OCI-LY1 (cell line): ENCODE measurements around the gene TMEM212.

Source experiments
- H2AFZ ChIP-seq: fragments of 200-600 bp; sonication (generic), shearing (Covaris generic); 2 replicates; pipeline ENCODE4 v1.6.0; 2014; ENCODE audit warnings: antibody characterized with exemption, mild to moderate bottlenecking, low read length
- H3F3A ChIP-seq: fragments of 200-600 bp; sonication (generic), shearing (Covaris generic); 2 replicates; pipeline ENCODE4 v1.6.0; 2014; ENCODE audit warnings: mild to moderate bottlenecking, antibody characterized with exemption, low read length, moderate library complexity; ENCODE audit not compliant: insufficient read depth
- H3K27ac ChIP-seq: fragments of 200-600 bp; sonication (generic); 2 replicates; pipeline ENCODE4 v1.5.1; 2014; ENCODE audit warnings: low read length, mixed run types, mild to moderate bottlenecking, low read depth; ENCODE audit not compliant: poor library complexity, severe bottlenecking
- H3K27me3 ChIP-seq: fragments of 200-600 bp; sonication (generic); 2 replicates; pipeline ENCODE4 v1.6.0; 2014; ENCODE audit warnings: antibody characterized with exemption, mild to moderate bottlenecking, low read length, moderate library complexity; ENCODE audit not compliant: insufficient read depth
- H3K36me3 ChIP-seq: fragments of 200-600 bp; sonication (generic); 2 replicates; pipeline ENCODE4 v1.6.1; 2014; ENCODE audit warnings: mild to moderate bottlenecking, antibody characterized with exemption, low read length, moderate library complexity, mixed read lengths; ENCODE audit not compliant: insufficient read depth
- H3K4me1 ChIP-seq: fragments of 200-600 bp; sonication (generic); 2 replicates; pipeline ENCODE4 v1.5.1; 2014; ENCODE audit warnings: mild to moderate bottlenecking, low read length, moderate library complexity; ENCODE audit not compliant: insufficient read depth, severe bottlenecking
- H3K4me2 ChIP-seq: fragments of 200-600 bp; sonication (generic), shearing (Covaris generic); 2 replicates; pipeline ENCODE4 v1.6.1; 2014; ENCODE audit warnings: low read length
- H3K4me3 ChIP-seq: fragments of 200-600 bp; sonication (generic); 2 replicates; pipeline ENCODE4 v1.5.1; 2014; ENCODE audit warnings: low read length, low read depth, mild to moderate bottlenecking, mixed read lengths; ENCODE audit not compliant: poor library complexity, severe bottlenecking
- H3K79me2 ChIP-seq: fragments of 200-600 bp; shearing (Covaris generic); 2 replicates; pipeline ENCODE4 v1.6.1; 2016; ENCODE audit warnings: mixed run types, low read length, mixed read lengths; ENCODE audit not compliant: insufficient read depth
- H3K9ac ChIP-seq: fragments of 200-600 bp; sonication (generic), shearing (Covaris generic); 2 replicates; pipeline ENCODE4 v1.6.1; 2014; ENCODE audit warnings: mild to moderate bottlenecking, low read length, mixed read lengths
- H3K9me2 ChIP-seq: fragments of 200-600 bp; sonication (generic), shearing (Covaris generic); 2 replicates; pipeline ENCODE4 v1.6.1; 2014; ENCODE audit warnings: low read depth, mild to moderate bottlenecking, low read length, mixed read lengths
- H3K9me3 ChIP-seq: fragments of 200-600 bp; shearing (Covaris generic); 2 replicates; pipeline ENCODE4 v1.6.1; 2014; ENCODE audit warnings: low read length, mixed read lengths
- H4K20me1 ChIP-seq: fragments of 200-600 bp; sonication (generic), shearing (Covaris generic); 2 replicates; pipeline ENCODE4 v1.6.0; 2016; ENCODE audit warnings: mild to moderate bottlenecking, low read length; ENCODE audit not compliant: insufficient read depth
- CTCF ChIP-seq: fragments of 200-600 bp; sonication (generic), shearing (Covaris generic); IDR thresholded peaks from 2 replicates; pipeline ENCODE4 v1.5.1; 2017; ENCODE audit warnings: mild to moderate bottlenecking, antibody characterized with exemption, low read length, moderate library complexity, mixed read lengths
- EZH2 ChIP-seq: fragments of 200-600 bp; sonication (generic), shearing (Covaris generic); IDR thresholded peaks from 2 replicates; pipeline ENCODE4 v1.8.0; 2017; ENCODE audit warnings: borderline replicate concordance, mixed run types, mild to moderate bottlenecking, antibody characterized with exemption, low read length, moderate library complexity, mixed read lengths

Gene TMEM212

GRCh38 chr3:171807806-171808205, 35.3 kb upstream of the TMEM212 start:
- H4K20me1 ChIP-seq = no peaks in the 10 kb centered on the region
- H3K27ac ChIP-seq = no peak overlapping the region
- H3K4me3 ChIP-seq = no peak overlapping the region
- no peaks in the 10 kb centered on the region for H3K9me3 ChIP-seq
- H2AFZ ChIP-seq = no peak overlapping the region
- no peaks in the 10 kb centered on the region for H3F3A ChIP-seq
- no peaks in the 10 kb centered on the region for H3K9me2 ChIP-seq
- no peaks in the 10 kb centered on the region for H3K27me3 ChIP-seq
- H3K4me2 ChIP-seq = no peak overlapping the region
- no peak overlapping the region for H3K9ac ChIP-seq
- H3K4me1 ChIP-seq = no peaks in the 10 kb centered on the region
- H3K79me2 ChIP-seq = no peaks in the 10 kb centered on the region
- no peak for TF ChIP-seq EZH2
- no peak for TF ChIP-seq CTCF
- H3K36me3 ChIP-seq = no peaks in the 10 kb centered on the region

DNA sequence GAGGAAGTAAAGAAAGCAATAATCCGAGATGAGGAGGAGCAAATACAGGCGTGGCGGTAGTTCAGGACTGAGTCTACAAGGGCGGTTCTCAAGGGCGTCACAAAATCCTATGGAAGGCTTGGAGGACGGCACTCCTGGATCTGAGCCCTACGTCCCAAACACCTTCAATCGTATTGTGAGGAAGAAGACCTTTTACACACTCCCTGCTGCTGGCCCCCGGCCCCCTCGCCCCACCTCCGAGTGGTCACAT, 33.6 kb upstream of the TMEM212 start:
- TF ChIP-seq EZH2 (no peak), CTCF (no peak)
- Histone ChIP-seq H3K27ac (no peak overlapping the region), H2AFZ (no peak overlapping the region), H3K4me2 (no peak overlapping the region), H3F3A (no peaks in the 10 kb centered on the region), H3K4me3 (no peak overlapping the region), H3K9ac (no peak overlapping the region), H4K20me1 (no peaks in the 10 kb centered on the region), H3K36me3 (no peaks in the 10 kb centered on the region), H3K27me3 (no peaks in the 10 kb centered on the region), H3K9me3 (no peaks in the 10 kb centered on the region), H3K79me2 (no peaks in the 10 kb centered on the region), H3K4me1 (no peaks in the 10 kb centered on the region), H3K9me2 (no peaks in the 10 kb centered on the region)

GRCh38 chr3:171809861-171810628, 33.1 kb upstream of the TMEM212 start, which contains the start of gene PLD1:
Gene PLD1 (minus strand): TSS chr3:171810483. CDS start chr3:171738051, 72,432 bp downstream.
- no peak within 1 kb of the TSS for H3K27ac ChIP-seq
- H3K4me1 ChIP-seq = no peaks in the 10 kb centered on the region
- TF ChIP-seq EZH2 = no peak
- TF ChIP-seq CTCF = no peak

More at GRCh38 chr3:171809861-171810628, 33.1 kb upstream of the TMEM212 start, which contains the start of gene PLD1:
- no peaks in the 10 kb centered on the region for H3K9me3 ChIP-seq
- H3F3A ChIP-seq = no peaks in the 10 kb centered on the region
- no peaks in the 10 kb centered on the region for H3K36me3 ChIP-seq
- H3K9me2 ChIP-seq = no peaks in the 10 kb centered on the region
- H2AFZ ChIP-seq = no peak within 1 kb of the TSS
- no peaks in the 10 kb centered on the region for H3K27me3 ChIP-seq
- no peaks in the 10 kb centered on the region for H3K79me2 ChIP-seq
- no peak within 1 kb of the TSS for H3K9ac ChIP-seq
- no peaks in the 10 kb centered on the region for H4K20me1 ChIP-seq
- no peak within 1 kb of the TSS for H3K4me3 ChIP-seq
- no peak within 1 kb of the TSS for H3K4me2 ChIP-seq
